ENCODE data around the gene ZFYVE26.

ZFYVE26 gene

DNA sequence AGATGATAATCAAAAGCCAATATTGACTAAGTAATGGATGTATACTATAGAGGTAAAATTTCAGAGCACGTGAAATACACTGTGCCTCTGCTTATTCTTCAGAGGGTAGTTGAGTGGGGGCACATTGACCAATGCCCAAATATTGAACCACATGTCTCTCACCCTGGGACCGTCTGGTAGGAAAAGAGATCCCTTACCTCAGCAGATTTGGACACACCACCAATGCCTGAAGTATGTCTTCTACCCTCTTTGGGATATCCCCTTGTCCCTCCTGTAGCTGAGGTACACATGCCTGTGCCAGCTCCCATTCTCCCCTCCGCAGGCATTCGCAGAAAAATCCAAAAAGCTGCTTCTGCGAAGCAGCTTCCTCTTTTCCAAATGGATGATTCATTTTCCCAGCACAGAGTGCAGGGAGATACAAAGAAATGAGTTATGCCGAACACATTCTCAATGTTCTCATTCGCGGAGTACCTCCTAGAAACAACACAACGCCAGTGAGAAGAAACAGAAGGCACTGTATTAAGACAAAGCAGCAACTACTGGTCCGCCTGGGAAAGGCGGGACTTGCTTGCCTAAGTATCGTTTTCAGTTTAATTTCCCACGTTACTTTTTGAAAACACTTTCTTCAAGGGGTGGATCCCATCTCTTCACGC, 691 bp downstream of the ZFYVE26 start:
- DNase-seq: no peak

DNA sequence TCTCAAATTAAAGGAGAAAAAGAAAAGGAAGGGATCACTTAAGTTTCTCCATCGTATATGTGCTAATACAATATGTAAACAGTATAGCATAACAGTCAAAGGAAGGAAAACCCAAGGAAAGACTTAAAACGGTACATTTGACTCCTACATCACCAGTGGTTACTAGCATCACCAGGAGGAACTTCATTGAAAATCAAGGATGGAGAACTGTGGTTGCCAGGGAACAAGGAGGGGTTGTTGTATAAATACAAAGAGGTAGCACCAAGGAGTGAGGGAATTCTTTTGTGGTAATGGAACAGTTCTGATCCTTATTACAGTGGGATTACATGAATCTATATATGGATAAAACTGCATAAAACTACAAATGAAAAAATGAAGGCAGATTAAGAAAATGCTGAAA, 1.6 kb downstream of the ZFYVE26 start:
- no peak for DNase-seq

DNA sequence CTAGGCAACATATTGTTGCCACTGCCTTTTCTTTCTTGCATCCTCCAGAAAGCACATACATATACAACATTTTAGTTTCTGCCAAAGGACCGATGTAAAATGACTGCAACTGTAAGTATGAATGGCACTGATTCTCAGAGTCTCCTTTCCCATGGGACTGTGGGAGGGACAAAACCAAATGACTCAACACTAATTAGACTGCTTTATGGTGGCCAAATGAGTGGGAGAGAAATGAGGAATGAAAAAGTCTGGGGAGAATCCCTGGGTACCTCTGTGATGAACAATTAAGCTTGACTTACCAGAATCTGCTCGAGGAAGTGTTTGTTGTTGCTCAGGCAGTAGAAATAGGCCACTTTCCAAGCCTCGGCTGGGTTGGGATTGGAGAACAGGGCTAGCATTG, 10.1 kb downstream of the ZFYVE26 start:
- no peak for DNase-seq

DNA sequence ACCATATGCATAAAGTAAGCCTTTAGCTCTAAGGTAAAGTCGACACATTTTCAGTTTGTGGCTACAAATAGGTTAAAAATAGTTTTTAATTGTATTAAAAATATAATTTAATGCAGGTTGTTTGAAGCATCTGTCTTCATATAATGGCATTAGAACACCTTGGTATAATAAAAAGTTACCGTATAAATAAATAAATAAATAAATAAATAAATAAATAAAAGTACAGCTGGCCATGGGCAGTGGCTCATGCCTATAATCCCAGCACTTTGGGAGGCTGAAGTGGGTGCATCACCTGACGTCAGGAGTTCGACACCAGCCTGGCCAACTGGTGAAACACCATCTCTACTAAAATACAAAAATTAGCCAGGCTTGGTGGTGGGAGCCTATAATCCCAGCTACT, 15.6 kb downstream of the ZFYVE26 start:
- no peak for DNase-seq

DNA sequence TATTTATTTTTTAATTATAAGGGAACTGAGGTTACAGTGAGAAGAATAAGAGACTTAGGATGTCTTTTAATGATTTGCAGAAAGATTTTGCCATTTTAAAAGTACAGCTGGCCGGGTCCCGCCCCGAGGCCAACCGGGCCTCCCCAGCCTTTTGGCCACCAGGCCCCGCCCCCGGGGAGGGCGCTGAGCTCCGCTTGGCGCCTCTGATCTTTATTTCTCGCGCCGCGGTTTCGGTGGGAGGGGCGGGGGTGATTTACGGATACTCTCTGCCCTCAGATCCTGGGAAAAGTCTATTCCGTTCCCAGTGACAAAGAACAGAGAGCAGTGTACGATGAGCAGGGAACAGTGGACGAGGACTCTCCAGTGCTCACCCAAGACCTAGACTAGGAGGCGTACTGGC, 17.7 kb downstream of the ZFYVE26 start:
- DNase-seq: no peak

DNA sequence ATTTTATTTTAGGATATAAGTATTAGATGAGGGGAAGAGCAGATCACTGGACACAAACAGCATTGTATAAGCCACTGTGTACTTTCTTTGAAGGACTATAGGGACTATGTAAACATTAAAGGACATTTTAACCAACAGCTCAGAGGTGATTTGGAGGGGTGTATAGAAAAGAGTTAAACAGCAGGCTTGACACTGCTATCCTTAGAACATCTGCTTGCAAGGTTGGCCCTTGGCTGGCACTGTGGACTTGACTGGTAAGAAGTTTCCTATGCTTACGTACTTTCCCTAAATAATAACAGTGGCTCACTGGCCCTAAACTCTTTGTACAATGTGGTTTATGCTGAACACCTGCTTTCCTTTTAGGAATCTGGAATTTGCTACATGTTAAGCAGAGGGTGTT, 28.7 kb downstream of the ZFYVE26 start:
- no peak for DNase-seq

DNA sequence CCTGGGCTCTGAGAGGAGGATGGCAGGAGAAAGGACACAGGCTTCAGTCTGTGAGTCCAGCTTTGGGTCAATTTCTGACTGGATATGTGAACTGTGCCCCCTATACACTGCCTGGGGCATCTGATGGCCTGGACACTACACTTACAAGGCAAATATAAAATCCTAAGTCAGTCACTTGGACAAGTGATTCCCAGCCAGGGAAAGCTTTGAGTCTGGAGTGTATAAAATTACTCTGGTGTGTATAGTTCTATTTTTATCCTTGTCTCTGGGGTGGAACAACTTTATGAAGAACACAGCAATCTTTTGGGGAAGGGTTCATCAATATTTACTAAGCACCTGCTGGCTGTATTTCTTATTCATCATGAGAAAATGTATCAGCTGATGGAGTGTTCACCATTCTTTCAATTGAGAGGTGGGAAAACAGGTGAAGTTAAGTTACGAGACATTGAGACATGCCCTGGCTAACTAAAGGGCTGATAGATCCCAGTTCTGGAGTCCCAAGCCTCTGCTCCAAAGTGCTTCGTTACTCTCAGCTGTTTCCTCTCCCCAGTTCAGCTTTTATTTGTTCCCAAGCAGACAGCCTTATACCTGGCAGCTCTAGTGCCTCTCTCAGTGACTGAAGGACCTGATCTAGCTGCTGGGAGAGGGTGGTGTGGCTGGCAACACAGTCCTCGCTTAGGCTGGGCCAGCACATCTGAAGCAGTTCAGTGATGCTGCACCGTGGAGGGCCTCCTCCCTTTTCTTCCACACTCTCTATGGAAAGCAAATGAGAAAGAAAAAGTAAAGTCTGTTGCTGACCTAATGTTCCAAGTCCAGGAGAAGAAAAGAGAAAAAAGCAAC, 30.9 kb downstream of the ZFYVE26 start:
- DNase-seq: no peak

DNA sequence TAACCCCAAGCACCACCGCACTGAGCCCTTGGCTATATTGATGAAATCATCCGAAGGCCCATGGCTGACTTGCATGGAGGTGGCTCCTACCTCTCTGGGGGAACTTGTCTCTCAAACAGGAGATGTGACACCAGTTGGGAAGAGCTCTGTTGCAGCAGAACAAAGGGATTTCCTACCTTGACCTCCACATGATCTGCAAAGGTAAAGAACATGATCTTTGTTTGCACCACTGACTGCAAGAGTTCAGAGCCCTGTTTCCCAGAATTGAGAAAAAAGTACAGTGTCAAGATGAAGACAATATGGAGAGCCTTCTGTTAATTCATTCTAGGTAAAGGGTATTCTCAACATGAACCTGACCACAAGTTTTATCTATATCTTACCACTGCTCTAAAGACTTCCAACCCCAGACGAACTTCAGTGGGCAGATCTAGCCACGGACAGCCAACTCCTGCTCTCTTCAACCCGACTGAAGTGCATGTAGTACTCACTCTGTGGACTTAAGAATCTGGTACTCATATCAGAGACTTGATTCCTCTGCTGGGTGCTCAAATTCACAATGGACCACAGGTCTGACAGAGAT, 32.1 kb downstream of the ZFYVE26 start:
- DNase-seq: no peak

DNA sequence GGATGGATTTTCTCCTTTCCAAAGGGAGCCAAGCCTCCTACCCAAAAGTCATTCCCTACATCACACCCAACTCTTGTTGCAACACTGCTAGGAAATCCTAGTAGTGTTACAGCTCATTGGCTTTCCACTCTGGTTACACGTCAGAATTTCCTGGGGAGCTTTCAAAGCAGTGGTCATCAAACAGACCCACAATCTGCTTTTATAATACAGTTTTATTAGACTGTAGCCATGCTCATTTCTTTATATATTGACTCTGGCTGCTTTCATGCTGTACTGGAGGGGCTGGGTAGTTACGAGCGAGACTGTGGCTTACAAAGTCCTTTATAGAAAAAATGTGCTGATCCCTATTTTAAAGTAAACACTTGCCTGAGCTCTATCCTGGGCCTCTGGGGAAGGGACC, 34.3 kb downstream of the ZFYVE26 start:
- DNase-seq: no peak

DNA sequence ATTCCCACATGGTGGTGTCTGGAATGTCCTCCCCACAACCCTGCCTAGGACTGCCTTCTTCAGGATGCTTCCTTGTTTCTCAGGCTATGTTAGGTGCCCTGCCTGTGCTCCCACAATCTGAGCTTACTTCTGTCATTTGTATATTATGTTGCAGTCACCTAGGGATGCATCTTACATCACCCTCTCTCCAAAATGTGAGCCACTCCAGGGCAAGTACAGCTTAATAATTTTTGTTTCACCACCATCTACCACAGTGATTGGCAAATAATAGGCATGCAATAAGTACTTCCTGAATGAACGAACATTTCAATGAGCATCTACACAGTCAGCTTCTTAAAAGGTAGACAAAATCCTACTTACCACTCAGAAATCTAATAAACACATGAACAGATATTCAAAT, 37.6 kb downstream of the ZFYVE26 start:
- no peak for DNase-seq

DNA sequence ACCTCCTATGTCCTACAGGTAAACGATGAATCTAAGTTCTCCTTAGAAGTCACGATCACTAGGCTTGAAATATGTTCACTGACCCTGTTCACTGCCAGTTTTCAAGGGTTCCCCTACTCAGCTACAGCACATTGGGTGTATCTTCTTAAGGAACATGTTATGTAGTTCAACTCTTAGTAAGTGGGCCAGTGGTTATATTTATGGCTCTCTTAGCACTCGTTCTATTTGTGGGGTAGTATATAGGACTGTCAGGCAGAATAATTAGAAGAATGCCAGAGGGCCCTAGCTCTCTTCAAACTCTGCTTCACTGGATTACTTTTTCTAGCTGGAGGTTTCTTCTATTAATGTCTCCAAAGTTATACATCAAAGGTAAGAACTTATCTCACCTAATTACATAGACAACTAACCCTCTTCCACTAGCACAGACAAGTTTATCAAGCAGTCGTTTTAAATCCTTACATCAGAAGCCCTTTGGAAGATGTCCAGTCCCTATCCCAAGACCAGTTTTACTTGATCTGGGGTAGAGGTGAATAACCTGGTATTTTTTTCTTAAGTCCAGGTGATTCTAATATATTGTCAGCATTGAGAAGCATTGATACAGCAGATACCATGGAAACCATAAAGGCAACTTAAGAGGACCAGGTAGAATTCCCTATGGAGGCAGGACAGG, 39.6 kb downstream of the ZFYVE26 start:
- no peak for DNase-seq

DNA sequence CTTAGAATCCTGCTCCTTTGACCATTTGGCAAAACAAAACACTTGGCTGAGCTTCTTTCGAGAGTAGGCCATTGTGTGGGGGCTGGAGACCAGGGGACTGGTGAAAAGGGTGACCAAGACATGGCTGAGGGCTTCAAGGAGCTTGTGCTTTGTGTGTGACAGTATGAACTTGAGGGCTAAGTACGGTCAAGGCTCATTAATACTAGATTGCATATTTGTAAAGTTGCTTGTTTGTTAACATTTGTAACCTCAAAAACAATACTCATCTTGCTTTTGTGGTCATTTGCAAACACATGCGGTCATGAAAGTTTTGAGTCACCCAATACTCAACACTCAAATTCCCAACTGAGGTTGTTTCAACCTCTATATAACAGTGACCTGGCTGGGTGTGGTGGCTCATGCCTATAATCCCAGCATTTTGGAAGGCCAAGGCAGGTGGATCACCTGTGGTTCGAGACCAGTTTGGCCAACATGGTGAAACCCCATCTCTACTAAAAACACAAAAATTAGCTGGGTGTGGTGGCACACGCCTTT, 42.5 kb downstream of the ZFYVE26 start:
- DNase-seq: no peak

DNA sequence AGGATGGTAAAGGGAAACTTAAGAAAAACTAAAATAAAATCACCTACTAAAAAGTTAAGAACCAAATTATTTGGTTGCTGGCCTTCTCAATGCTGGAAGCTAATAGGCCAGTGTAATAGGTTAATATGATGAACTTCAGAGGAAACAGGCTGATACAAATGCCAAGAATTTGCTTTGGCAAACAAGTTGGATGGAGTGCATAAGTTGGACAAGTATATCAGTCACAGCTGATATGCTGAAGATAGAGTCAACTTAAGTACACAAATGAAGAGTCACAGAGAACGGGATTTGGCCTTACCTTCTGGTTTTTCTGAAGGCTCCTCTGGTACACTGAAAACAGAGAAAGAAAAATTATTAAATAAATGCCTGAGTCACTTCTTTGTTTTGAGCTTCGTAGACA, 48.2 kb downstream of the ZFYVE26 start:
- no peak for DNase-seq

DNA sequence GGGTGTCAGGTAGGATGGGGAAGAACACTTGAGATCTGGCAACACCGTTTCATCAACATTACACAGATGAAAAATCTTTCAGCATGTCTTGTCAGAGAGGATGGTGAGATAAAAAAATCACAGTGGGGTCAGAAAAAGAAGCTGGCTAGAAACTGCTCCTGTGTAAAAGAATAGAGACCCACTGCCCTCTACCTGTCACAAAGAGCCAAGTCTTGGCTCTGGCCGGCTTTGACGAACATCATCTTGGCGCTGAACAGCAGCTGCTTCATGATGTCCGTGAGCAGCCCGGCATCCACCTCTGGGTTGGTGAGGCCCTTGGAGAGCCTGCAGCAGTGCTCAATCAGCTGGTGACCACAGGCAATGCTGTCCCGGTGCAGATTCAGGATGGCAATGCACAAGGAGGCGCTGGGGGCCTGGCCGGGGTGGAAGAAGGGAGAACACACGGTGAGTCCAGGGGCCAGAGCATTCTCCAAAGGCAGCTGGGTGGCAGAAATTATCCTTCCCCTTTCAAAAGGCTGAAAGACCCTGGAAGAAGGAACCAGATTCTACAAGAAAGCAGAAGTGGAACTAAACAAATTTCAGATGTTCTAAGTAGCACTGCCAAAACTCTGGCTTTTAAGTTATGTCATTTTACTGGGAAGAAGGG, 50.2 kb downstream of the ZFYVE26 start:
- DNase-seq: no peak

DNA sequence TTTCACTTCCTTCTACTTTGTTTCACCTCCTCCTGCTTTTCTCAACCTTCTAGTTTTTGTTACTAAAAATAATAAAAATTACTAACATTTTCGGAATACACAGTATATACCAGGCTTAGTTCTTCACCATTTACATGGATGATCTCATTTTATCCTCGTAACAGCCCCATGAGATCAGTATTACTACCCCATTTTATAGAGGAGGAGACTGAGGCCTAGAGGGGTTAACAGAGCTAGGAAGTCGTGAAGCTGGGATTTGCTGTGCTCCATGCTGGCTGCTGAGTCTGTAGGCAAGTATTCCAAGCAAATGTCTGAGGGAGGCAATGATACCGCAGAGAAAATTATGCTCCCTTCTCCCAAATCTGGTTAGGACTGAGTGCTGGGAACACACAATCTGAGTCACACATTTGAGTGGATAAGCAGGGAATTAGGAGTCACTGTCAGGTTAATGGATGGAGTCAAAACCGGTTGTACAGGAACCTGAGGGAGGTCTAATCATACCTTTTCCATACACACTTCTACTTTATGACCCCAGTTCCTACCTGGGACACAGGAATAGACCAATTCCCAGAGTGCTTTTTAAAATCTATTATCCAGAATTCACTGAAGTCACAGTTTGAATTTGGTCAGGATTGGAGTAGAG, 51.1 kb downstream of the ZFYVE26 start:
- DNase-seq: no peak

DNA sequence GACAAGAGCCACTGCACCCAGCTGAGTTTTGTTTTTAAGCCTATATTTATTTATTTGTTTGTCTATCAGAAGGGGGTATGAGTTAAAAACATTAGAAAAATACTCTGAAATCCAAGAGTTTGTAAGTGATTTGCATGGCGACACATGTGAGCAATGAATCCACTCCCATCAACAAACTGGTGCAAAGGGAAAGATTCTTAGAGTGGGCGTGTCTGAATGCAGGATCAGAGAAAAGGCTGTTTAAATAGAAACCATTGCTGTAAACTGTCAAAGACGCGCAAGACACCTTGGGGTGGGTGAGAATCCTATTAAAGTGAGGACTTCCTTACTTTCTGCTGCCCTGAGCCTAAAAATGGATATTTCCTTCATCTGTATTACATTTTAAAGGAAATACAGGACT, 51.9 kb downstream of the ZFYVE26 start:
- no peak for DNase-seq

DNA sequence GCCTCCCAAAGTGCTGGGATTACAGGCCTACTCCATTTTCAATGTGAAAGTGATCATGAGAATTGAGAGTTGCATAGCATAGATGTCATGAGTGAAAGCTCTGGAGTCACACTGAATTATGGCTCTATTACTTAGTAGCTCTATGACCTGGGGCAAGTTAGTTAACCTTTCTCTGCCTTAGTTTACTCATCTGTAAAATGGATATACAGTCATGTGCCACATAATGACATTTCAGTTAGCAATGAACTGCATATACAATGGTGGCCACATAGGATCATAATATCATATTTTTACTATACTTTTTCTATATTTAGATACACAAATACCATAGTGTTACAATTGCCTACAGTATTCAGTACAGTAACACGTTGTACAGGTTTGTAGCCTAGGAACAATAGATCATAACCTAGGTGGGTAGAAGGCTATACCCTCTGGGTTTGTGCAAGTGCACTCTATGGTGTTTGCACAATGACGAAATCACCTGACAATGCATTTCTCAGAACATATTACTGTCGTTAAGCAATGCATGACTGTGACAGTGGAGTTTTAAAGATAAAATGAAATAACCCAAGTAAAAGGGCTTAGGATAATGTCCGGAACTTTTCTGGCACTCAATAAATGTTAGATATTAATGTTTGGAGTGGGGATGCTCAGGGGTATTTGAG, 53.1 kb downstream of the ZFYVE26 start:
- no peak for DNase-seq

DNA sequence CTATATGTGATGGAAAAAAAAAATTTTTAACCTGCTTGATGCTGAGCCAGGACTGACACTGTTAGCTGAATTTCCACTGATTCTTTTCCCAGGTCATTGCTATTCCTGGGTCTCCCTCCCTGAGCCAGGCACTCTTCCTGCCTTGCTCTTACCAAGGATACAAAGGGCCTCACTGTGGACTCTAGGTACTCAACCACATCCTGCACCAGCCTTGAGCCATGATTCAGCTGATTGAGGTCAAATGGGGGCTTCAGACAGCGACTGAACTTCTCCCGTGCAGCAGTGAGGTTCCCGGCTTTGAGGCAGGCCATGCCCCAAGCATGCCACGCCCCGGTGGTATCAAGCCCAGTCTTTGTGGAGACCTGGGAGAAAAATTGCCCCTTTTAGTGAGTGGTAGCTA, 54.3 kb downstream of the ZFYVE26 start:
- DNase-seq: no peak

DNA sequence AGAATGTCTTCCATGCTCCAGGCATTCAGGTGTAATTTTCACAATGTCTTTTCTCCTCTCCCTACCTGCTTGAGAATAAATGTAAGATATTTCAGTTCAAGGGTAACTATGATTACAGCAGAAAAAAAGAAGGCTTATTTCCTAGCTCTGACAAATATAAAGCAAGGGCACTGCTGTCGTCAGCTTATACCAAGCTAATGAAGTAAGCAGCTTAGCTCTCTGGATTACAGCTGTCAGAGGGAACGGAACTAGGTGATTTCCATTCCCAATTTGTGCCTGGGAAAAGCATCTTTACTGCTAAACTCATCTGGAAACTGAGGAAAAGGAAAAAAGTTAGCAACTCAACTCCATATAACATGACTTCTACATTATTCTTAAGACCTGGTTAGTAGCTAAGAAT, 56.5 kb downstream of the ZFYVE26 start:
- DNase-seq: no peak

DNA sequence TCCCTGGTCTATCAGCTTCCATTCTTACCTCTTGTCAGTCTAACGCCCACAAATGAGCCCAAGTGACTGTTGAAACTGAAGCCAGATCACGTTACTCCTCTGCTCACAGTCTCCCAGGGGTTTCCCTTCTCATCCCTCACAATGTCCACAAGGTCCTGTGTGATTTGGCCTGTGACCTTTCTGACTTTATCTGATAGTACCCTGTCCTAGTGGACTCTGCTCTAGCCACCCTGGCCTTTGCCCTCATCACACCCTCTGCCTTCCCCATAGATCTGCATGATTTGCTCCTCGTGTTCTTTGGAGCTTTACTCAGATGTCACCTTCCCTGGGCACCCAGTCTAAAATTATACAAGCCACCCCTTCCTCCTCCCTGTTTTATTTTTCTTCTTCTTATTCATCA, 59.2 kb downstream of the ZFYVE26 start:
- DNase-seq: no peak

DNA sequence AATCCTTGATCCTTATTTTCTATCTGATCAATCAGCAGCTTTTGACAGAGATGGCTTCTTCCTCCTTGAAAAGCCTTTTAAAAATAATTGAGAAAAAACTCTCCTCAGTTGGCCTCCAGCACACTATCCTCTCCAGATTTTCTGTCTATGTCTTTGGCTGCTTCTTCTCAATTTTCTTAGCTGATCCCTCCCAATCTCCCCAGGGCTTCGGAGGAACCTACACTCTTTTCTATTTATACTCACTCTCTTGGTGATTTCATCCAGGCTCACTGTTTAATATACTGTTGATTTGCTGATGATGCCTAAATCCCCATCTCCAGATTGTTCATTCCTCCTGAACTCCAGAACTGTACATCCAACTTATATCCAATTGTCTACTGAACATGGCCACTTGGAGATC, 59.9 kb downstream of the ZFYVE26 start:
- DNase-seq: no peak

All from activated CD8-positive, alpha-beta memory T cell treated with anti-CD3 and anti-CD28 coated beads for 24 hours (primary cell).